Cardiac muscle cell (in vitro differentiated cells and primary cell): ENCODE data around the gene KLHDC4. TPM values are rescaled to one million over a fixed set of nuclear protein-coding genes. Genes with fewer than 3 reads are reported as not detected.

ENCODE experiments used
- DNase-seq, 2 donors: peaks; one replicate each; pipeline versions ENCODE4 v3.0.0 to v3.0.0-alpha.2; 2010 to 2017; ENCODE audit warnings: low read depth in 1 of 2, low spot score in 1 of 2
- H3K27ac ChIP-seq: fragments of 200-600 bp; sonication (generic); 2 replicates; pipeline ENCODE4 v1.5.1; 2016
- H3K27me3 ChIP-seq: fragments of 200-600 bp; sonication (generic); 2 replicates; pipeline ENCODE4 v1.6.0; 2016; ENCODE audit warnings: control low read depth
- H3K36me3 ChIP-seq: fragments of 200-600 bp; sonication (generic); 2 replicates; pipeline ENCODE4 v1.5.1; 2016; ENCODE audit warnings: control low read depth
- H3K4me1 ChIP-seq: fragments of 200-600 bp; sonication (generic); 2 replicates; pipeline ENCODE4 v1.8.1; 2017; ENCODE audit warnings: low read depth, mild to moderate bottlenecking, mixed run types
- H3K4me3 ChIP-seq: fragments of 200-600 bp; sonication (generic); 2 replicates; pipeline ENCODE4 v1.5.1; 2016; ENCODE audit warnings: mild to moderate bottlenecking
- H3K9me3 ChIP-seq: fragments of 200-600 bp; sonication (generic); 2 replicates; pipeline ENCODE4 v1.5.1; 2017; ENCODE audit warnings: low read depth, mild to moderate bottlenecking, control low read depth
- polyA plus RNA-seq: library from polyadenylated mRNA; unstranded; fragments of >200 nt; fragmentation: Nextera tagmentation; extraction: Ambion mirVana; gene quantifications from 2 replicates; pipeline ENCODE4 v1.2.1, GENCODE V29; 2016
- total RNA-seq: library from RNA; depleted of rRNA; stranded (reverse); fragments of >200 nt; gene quantifications from 2 replicates; pipeline ENCODE4 v1.2.3, GENCODE V29; 2016
- TF ChIP-seq, protein P1 (sequence below): IDR thresholded peaks from 2 replicates; pipeline ENCODE4 v1.5.1; 2012; ENCODE audit warnings: low read depth, mild to moderate bottlenecking, low read length

Gene KLHDC4
- total and polyA plus RNA-seq, 2 experiments from 2014 or later: 13.7 to 18.0 TPM

DNA sequence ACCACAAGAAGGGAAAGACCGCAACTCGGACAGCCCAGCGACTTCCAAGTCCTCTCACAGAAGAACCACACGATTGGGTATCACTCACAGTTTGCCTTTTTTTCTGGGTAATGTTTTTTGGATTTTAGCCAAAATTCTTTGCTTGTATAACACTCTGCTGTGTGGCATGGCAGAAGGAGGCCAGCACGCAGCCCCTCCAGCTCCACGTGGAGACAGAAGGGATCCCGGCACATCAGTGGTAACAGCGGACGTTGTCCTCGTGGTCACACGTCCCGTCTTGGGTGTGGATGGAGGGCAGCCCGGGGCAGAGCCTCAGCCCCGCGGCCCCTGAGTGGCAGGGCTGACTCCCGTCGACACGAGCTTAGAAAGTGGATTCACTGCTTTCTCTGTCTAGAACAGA is 69.1 kb downstream of the KLHDC4 start:
- Histone ChIP-seq H3K9me3 (no peaks in the 10 kb centered on the region), H3K4me3 (no peak overlapping the region), H3K36me3 (peaks cover 16% of the 10 kb centered on the region), H3K4me1 (peaks cover 2% of the 10 kb centered on the region), H3K27ac (no peak overlapping the region), H3K27me3 (no peaks in the 10 kb centered on the region)
- DNase-seq: no peak
- TF ChIP-seq, protein P1, sequence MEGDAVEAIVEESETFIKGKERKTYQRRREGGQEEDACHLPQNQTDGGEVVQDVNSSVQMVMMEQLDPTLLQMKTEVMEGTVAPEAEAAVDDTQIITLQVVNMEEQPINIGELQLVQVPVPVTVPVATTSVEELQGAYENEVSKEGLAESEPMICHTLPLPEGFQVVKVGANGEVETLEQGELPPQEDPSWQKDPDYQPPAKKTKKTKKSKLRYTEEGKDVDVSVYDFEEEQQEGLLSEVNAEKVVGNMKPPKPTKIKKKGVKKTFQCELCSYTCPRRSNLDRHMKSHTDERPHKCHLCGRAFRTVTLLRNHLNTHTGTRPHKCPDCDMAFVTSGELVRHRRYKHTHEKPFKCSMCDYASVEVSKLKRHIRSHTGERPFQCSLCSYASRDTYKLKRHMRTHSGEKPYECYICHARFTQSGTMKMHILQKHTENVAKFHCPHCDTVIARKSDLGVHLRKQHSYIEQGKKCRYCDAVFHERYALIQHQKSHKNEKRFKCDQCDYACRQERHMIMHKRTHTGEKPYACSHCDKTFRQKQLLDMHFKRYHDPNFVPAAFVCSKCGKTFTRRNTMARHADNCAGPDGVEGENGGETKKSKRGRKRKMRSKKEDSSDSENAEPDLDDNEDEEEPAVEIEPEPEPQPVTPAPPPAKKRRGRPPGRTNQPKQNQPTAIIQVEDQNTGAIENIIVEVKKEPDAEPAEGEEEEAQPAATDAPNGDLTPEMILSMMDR: no peak

DNA sequence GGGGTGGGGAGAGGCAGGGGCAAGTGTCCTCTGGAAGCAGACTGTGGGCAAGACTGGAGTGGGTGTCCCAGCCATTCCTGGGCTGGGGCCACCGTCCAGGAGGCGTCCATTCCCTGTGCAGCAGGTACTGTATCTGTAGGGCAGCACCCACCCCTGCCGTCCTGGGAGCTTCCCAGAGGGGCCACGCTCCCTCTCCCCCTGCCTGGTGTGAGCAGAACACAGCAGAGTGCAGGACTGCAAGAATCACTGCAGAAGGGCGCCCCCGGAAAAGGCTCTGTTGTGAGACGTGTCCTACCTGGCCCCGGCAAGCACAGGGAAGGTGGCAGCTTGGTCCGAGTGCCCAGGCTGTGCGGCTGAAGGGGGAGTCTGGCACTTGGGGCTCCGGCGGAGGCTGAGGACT is 70.3 kb downstream of the KLHDC4 start:
- Histone ChIP-seq H3K27ac (no peak overlapping the region), H3K9me3 (no peaks in the 10 kb centered on the region), H3K27me3 (no peaks in the 10 kb centered on the region), H3K4me1 (peaks cover 7% of the 10 kb centered on the region), H3K4me3 (no peak overlapping the region), H3K36me3 (peaks cover 16% of the 10 kb centered on the region)
- DNase-seq: no peak
- TF ChIP-seq, protein P1: no peak

DNA sequence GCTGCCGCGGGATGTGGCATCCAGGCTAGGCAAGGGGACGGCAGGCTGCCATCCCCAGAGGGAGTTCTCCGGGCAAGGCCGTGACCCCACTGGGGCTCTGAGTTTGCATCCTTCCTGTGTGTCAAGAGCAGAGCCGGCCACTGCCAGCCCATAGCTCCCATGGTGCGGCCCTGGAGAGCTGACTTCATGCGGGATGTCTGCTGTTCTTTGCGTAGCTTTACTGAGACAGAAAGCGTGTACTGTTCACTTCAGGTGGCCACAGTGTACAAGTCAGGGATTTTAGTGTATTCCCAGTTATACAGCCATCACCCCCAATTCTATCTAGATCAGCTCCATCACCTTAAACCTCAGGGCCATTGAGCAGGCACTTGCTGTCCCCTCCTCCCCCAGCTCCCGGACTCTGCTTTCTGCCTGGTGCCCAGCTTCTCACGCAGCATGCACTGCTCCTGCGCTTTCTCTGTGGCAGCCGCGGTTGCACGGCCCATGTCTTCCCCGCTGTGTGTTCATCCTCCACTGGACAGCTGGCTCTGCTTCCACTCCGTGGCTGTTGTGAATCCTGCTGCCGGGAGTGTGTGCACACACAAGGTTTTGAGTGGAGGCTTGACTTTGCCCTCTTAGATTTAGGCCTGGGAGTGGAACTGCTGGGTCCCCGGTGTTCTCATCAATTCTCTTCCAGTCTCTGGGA is 71.2 kb downstream of the KLHDC4 start:
- Histone ChIP-seq H3K27me3 (no peaks in the 10 kb centered on the region), H3K36me3 (peaks cover 16% of the 10 kb centered on the region), H3K27ac (no peak overlapping the region), H3K4me1 (peaks cover 7% of the 10 kb centered on the region), H3K4me3 (no peak overlapping the region), H3K9me3 (no peaks in the 10 kb centered on the region)
- no peak for DNase-seq
- TF ChIP-seq, protein P1: no peak

DNA sequence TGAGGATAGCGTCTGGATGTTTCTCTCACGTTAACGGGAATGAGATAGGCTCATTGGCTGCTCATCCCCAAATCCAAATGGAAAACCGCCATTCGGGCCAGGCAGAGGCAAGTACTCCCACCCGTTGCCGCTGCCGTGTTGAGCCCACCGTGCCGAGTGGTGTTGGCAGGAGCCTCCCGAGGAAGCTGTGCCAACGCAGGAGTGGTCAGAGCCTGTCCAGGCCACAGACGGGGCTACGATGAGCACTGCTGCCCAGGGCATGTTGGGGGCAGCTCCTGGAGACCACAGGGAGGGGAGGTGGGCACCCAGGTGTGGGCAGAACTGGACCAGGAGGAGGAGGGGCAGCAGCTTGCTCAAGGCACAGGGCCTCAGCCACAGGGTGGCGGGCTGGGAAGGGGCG is 72.0 kb downstream of the KLHDC4 start:
- no peaks in the 10 kb centered on the region for H3K9me3 ChIP-seq
- H3K36me3 ChIP-seq: peaks cover 16% of the 10 kb centered on the region
- TF ChIP-seq, protein P1: no peak
- H3K27ac ChIP-seq: no peak overlapping the region
- no peak overlapping the region for H3K4me3 ChIP-seq
- H3K27me3 ChIP-seq: no peaks in the 10 kb centered on the region
- peaks cover 7% of the 10 kb centered on the region for H3K4me1 ChIP-seq
- no peak for DNase-seq

DNA sequence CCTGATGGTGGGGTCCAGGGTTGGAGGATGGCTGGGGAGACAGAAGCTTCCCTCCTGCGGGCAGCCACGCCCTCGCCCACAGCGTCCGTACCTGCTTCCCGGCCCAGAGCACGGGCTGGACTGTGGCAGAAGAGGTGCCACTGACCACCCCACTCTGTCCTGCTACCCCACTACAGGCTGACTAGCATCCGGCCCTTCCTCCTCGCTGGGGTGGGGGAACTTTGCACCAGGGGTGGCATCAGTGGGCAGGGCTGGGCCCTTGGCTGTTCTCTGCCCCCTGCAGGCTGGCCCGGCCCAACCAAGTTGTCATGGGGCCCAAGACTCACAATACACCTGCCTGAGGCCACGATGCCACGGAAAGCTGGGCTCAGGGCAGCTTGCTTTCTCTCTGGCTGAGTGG is 73.0 kb downstream of the KLHDC4 start:
- no peak overlapping the region for H3K4me3 ChIP-seq
- no peaks in the 10 kb centered on the region for H3K9me3 ChIP-seq
- H3K36me3 ChIP-seq: peaks cover 14% of the 10 kb centered on the region
- no peaks in the 10 kb centered on the region for H3K27me3 ChIP-seq
- no peak for DNase-seq
- H3K4me1 ChIP-seq: peaks cover 7% of the 10 kb centered on the region
- TF ChIP-seq, protein P1: no peak
- no peak overlapping the region for H3K27ac ChIP-seq
